SK-N-MC (cell line): ENCODE results near the gene VASH2.

ENCODE experiments used
- EZH2 ChIP-seq: fragments of 200-600 bp; sonication (generic); IDR thresholded peaks from one replicate; pipeline ENCODE4 v1.6.1; 2017; ENCODE audit warnings: antibody characterized with exemption
- POLR2AphosphoS5 ChIP-seq: IDR thresholded peaks from 2 replicates; pipeline ENCODE4 v1.6.1; 2012; ENCODE audit warnings: mild to moderate bottlenecking, low read depth, low read length, borderline replicate concordance

GRCh38 chr1:212954514-212954913, 4.2 kb downstream of the VASH2 start:
- TF ChIP-seq POLR2AphosphoS5 (no peak), EZH2 (no peak)
